ENCODE data around the gene OR8B12. TPM values are rescaled to one million over a fixed set of nuclear protein-coding genes. Genes with fewer than 3 reads are reported as not detected.
"Not testable (repeated sequence)": the region's sequence is repeated elsewhere in the genome, so short reads cannot be mapped to it uniquely, and the experiment has no call there.

OR8B12 gene
- total RNA-seq, 1 experiment from 2014 or later: not detected

DNA sequence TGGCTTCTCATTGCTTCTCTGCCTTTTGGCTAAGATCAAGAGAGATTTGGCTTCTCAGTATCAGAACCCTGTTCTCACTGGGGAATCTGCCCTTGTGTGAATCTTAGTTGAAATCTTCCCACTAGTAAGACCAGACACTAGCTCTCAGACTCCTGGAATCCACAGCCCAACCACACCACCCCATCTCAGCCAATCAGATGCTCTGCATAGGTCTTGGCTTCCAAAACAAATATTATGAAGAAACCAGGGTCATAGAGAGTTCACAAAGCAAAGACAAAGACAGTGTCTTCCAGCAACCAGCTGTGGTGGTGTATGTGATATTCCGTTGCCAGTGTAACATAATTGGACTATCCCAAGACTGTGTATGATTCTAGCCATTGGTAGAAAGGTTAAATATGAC lies 5.4 kb downstream of the OR8B12 start:
- Histone ChIP-seq H3K9me3 (no peaks in the 10 kb centered on the region), H3K27me3 (no peaks in the 10 kb centered on the region), H3K4me3 (no peak overlapping the region), H3K36me3 (no peaks in the 10 kb centered on the region)
- peak; percentile 4 for DNase-seq

- Histone ChIP-seq H3K36me3 (no peaks in the 10 kb centered on the region), H3K27me3 (no peaks in the 10 kb centered on the region), H3K4me3 (no peak overlapping the region), H3K9me3 (no peaks in the 10 kb centered on the region)
- DNase-seq: peak; percentile 36
These were observed 6.9 kb downstream of the OR8B12 start for GRCh38 chr11:124536520-124536919.

GRCh38 chr11:124535552-124536232 lies 7.8 kb downstream of the OR8B12 start:
- DNase-seq: no peak
- H3K27me3 ChIP-seq: no peaks in the 10 kb centered on the region
- H3K36me3 ChIP-seq: no peaks in the 10 kb centered on the region
- no peak overlapping the region for H3K4me3 ChIP-seq
- H3K9me3 ChIP-seq: no peaks in the 10 kb centered on the region

GRCh38 chr11:124534051-124534450 lies 9.4 kb downstream of the OR8B12 start:
- no peaks in the 10 kb centered on the region for H3K9me3 ChIP-seq
- H3K36me3 ChIP-seq: no peaks in the 10 kb centered on the region
- no peaks in the 10 kb centered on the region for H3K27me3 ChIP-seq
- no peak for DNase-seq
- H3K4me3 ChIP-seq: no peak overlapping the region

DNA sequence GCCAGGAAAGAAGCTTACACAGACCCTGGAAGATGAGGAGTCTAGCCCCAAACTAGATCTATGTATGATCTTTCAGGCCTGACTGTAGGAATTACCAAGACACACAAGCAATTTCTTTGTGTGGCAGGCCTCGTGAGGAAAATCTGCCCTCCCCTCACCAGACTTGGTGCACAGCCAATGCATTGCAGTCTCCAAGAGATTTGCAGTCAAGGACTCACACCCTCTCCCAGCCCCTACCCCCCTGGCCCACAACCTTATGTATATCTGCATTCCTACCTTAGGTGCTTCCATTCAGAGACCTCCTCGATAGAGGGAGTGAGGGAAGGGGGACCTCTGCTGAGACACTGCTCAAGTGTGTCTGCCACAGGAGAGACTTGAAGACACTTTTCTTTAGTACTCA lies 9.8 kb downstream of the OR8B12 start:
- DNase-seq: no peak
- H3K9me3 ChIP-seq: no peaks in the 10 kb centered on the region
- no peaks in the 10 kb centered on the region for H3K27me3 ChIP-seq
- H3K36me3 ChIP-seq: no peaks in the 10 kb centered on the region
- H3K4me3 ChIP-seq: no peak overlapping the region

DNA sequence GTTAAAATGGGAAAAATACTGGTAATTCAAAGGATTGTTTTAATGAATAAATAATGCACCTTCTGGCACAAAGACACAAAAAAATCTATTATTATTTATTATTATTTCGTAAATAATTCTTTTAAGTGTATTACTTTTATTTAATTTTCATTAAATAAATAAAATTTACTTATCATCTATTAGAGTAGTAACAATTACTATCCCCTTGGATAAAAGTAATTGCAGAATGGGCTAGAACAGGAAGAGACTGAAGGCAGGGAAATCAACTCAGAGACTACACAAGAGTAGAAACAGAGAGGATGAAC lies 23.0 kb downstream of the OR8B12 start:
- no peak for DNase-seq
- peaks cover 2% of the 10 kb centered on the region; the same call in 1 of the 2 replicates for H3K27me3 ChIP-seq
- no peaks in the 10 kb centered on the region for H3K36me3 ChIP-seq
- H3K9me3 ChIP-seq: no peaks in the 10 kb centered on the region
- no peak overlapping the region for H3K4me3 ChIP-seq

GRCh38 chr11:124519850-124520549 lies 23.5 kb downstream of the OR8B12 start:
- Histone ChIP-seq H3K36me3 (no peaks in the 10 kb centered on the region), H3K9me3 (no peaks in the 10 kb centered on the region), H3K4me3 (no peak overlapping the region), H3K27me3 (peaks cover 2% of the 10 kb centered on the region; the same call in 1 of the 2 replicates)
- no peak for DNase-seq

DNA sequence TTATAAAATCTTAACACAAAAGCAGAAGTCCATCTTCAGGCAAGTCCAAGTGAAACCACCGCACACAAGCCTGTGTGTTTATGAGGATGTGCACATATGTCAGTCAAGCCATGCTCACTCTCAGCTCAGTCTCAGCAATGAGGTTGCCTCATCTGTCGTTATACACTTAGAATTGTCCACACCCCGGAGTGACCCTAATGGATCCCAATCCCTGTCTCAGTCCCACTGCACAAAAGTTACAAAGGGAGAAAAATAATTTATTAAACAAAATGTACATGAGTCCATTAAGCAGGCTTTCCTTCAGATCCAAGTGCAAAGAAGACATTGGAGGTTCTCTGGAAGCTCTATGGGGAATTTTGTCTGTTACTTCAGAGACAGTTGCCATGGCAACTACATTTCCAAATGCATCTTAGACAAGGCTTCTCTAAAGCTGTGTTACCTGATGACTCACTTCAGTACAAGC lies 24.4 kb downstream of the OR8B12 start:
- DNase-seq: no peak
- peaks cover 2% of the 10 kb centered on the region; the same call in 1 of the 2 replicates for H3K27me3 ChIP-seq

DNA sequence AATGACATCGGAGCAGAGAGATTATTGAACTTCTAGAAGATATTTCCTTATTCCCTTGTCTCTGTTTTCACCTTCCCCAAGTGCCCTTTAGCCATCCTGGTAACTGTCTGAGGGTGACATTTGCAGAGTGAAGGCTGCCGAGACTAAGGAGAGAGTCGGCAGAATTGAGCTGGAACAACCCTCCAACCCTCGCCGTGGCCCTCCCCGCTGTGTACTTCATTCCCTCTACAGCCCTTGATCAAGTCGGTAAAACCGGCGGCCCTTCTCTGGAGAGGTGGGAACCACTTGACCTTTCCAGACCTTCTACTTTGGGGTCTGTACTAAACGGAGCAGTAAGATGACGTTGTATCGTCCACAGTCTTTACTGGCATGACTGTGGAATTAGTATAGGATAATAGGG lies 26.1 kb downstream of the OR8B12 start:
- no peaks in the 10 kb centered on the region for H3K9me3 ChIP-seq
- H3K4me3 ChIP-seq: no peak overlapping the region
- DNase-seq: no peak
- no peaks in the 10 kb centered on the region for H3K36me3 ChIP-seq
- peaks cover 7% of the 10 kb centered on the region for H3K27me3 ChIP-seq

More for the DNA sequence above, 24.4 kb downstream of the OR8B12 start:
- no peak overlapping the region for H3K4me3 ChIP-seq
- no peaks in the 10 kb centered on the region for H3K9me3 ChIP-seq
- no peaks in the 10 kb centered on the region for H3K36me3 ChIP-seq

GRCh38 chr11:124514675-124515074 lies 28.8 kb downstream of the OR8B12 start:
- H3K4me3 ChIP-seq, DNase-seq, H3K36me3 ChIP-seq, H3K9me3 ChIP-seq, H3K27me3 ChIP-seq: not testable (repeated sequence)

DNA sequence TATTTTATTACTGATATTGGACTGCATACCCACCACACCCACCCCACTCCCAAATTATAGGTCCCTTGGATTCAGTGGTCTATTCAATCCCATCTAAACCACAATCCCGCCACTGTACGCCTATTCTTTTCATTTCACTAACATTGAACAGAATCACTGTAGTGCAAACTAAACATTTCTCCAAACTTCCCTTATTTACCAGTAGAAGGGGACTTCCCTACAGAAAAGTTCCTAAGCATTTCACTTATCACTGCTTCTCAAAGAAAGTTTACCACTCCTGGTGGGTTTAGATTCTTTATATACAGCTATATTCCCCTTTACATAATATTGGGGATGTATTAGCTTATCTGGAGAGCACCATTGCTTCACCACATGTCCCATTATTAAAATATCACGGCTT lies 29.3 kb downstream of the OR8B12 start:
- Histone ChIP-seq H3K27me3 (peaks cover 8% of the 10 kb centered on the region), H3K9me3 (no peaks in the 10 kb centered on the region), H3K4me3 (no peak overlapping the region), H3K36me3 (no peaks in the 10 kb centered on the region)
- DNase-seq: no peak

DNA sequence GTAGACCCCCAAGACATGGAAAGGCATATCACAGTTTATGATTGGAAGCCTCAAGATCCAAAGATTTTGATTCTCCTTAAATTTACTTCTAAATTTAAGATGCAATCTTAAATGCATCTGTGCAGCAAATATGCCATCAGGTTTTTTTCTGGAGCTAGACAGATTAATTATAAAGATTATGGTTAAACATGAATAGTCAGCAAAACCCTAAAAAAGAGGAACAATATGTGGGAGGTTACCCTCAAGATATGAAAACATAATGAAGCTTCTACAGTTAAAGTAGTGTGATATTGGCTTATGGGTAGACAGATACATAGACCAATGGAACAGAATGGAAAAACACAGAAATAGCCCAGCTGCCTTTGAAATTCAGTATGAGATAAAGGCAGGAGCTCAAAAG lies 31.7 kb downstream of the OR8B12 start:
- Histone ChIP-seq H3K27me3 (peaks cover 9% of the 10 kb centered on the region; the same call in 1 of the 2 replicates), H3K4me3 (no peak overlapping the region), H3K36me3 (no peaks in the 10 kb centered on the region), H3K9me3 (no peaks in the 10 kb centered on the region)
- DNase-seq: no peak

DNA sequence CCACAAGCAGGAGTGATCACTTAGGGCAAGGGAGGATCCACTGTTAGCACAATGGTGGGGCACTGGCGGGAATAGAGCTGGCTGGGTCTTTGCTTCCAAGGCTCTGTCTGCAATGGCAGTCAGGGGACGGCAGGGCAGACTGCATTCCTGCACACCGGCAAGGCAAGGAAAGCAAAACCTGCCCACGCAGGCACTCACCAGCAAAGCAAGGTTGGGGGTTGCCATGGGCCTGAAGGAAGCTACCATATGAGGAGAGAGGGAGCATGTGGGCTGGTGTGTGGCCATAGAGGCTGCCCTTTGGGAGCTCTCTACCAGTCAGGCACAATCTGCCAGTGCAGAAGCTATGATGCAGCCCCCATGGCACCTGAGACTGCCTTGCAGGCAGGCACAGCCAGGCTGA lies 33.2 kb downstream of the OR8B12 start:
- Histone ChIP-seq H3K36me3 (no peaks in the 10 kb centered on the region), H3K9me3 (no peaks in the 10 kb centered on the region), H3K4me3 (no peak overlapping the region), H3K27me3 (peaks cover 9% of the 10 kb centered on the region; the same call in 1 of the 2 replicates)
- DNase-seq: no peak

- H3K36me3 ChIP-seq: no peaks in the 10 kb centered on the region
- no peak overlapping the region for H3K4me3 ChIP-seq
- DNase-seq: no peak
- 0 out of 2 replicates have a peak, but pooled peaks cover 2% of the 10 kb centered on the region for H3K27me3 ChIP-seq
- no peaks in the 10 kb centered on the region for H3K9me3 ChIP-seq
These were observed 43.7 kb downstream of the OR8B12 start for GRCh38 chr11:124499711-124500110.

DNA sequence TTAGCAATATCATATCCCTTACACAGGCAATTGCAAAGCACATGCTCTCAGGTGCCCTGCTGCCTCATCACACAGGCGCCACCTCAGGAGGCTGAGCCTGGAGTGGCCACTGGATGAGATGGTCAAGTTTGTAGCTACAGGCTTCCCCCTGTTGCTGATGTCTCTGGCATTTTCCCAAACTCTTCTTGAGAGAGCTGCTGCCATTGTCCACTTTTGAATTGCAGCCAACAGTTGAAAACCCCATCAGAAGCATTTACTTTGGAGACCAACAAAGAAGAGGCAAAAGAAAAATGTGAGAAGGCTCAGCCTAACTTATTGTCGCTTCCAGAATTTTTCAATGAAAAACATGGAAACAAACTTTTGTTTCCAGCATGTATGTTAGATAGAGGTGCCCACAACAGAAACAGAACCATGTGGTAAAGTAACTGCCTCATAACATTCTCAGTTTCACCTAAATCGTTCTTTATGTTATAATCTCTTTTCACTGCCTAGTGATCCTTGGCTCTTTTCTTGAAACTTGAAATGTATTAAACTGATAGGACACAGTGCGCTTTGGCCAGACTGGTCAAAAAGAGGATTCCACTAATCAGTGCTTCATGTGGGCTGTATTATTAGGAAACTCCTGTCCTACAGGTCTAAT lies 50.3 kb downstream of the OR8B12 start:
- Histone ChIP-seq H3K36me3 (no peaks in the 10 kb centered on the region), H3K27me3 (0 out of 2 replicates have a peak, but pooled peaks cover 2% of the 10 kb centered on the region), H3K4me3 (no peak overlapping the region), H3K9me3 (no peaks in the 10 kb centered on the region; the same call in 1 of the 2 replicates)
- DNase-seq: no peak

Measured in MG63 (cell line).